HEK293 (cell line): ENCODE results near the gene PACSIN2.

ENCODE experiments used
- CTCF ChIP-seq: fragments of 450-650 bp; formaldehyde crosslinking; IDR thresholded peaks from 2 replicates; pipeline ENCODE4 v1.5.1; 2016; ENCODE audit warnings: missing biosample characterization, missing genetic modification characterization
- ELK4 ChIP-seq: IDR thresholded peaks from 2 replicates; pipeline ENCODE4 v1.6.1; 2011; ENCODE audit warnings: mild to moderate bottlenecking, low read depth, low read length, borderline replicate concordance
- ZBTB26 ChIP-seq: fragments of 450-650 bp; formaldehyde crosslinking; optimal IDR thresholded peaks from 2 replicates; pipeline ENCODE3; 2016; ENCODE audit warnings: missing biosample characterization, mild to moderate bottlenecking, missing genetic modification characterization
- ZBTB7A ChIP-seq: fragments of 450-650 bp; formaldehyde crosslinking; IDR thresholded peaks from 2 replicates; pipeline ENCODE4 v1.5.1; 2016; ENCODE audit warnings: low read depth, missing biosample characterization, missing genetic modification characterization
- ZBTB8A ChIP-seq: fragments of 450-650 bp; formaldehyde crosslinking; IDR thresholded peaks from 2 replicates; pipeline ENCODE4 v1.5.1; 2016; ENCODE audit warnings: missing biosample characterization, missing genetic modification characterization
- ZNF10 ChIP-seq: fragments of 450-650 bp; formaldehyde crosslinking; IDR thresholded peaks from 2 replicates; pipeline ENCODE4 v1.5.1; 2017; ENCODE audit warnings: missing biosample characterization, missing genetic modification characterization
- ZNF521 ChIP-seq: fragments of 450-650 bp; formaldehyde crosslinking; IDR thresholded peaks from 2 replicates; pipeline ENCODE4 v1.5.1; 2017; ENCODE audit warnings: missing biosample characterization, mild to moderate bottlenecking, missing genetic modification characterization

- TF ChIP-seq ZNF10: no peak
- TF ChIP-seq ZBTB7A (tag by site-specific recombination): no peak
- no peak for TF ChIP-seq ZBTB26 (tag by site-specific recombination)
- TF ChIP-seq ZBTB8A (tag by site-specific recombination): no peak
- TF ChIP-seq ZNF521 (tag by site-specific recombination): no peak
- TF ChIP-seq CTCF (tag by site-specific recombination): no peak
- TF ChIP-seq ELK4: no peak
Measured at GRCh38 chr22:42984397-42984796, 30.6 kb downstream of the PACSIN2 start.
